Measurements from ENCODE around the gene OPN1MW3.
"Not testable (repeated sequence)": the region's sequence is repeated elsewhere in the genome, so short reads cannot be mapped to it uniquely, and the experiment has no call there.

OPN1MW3 gene

GRCh38 chrX:154248076-154248475, 9.3 kb upstream of the OPN1MW3 start:
- H2AFZ ChIP-seq (ENCODE audit: insufficient read depth, low read length, poor library complexity); H2BK120ac ChIP-seq (ENCODE audit: insufficient read depth, low read length, poor library complexity): not testable (repeated sequence)

GRCh38 chrX:154258711-154259110, 1.3 kb downstream of the OPN1MW3 start:
- H3K9me3 ChIP-seq (ENCODE audit: insufficient read depth, low read depth, low read length); H3K4me1 ChIP-seq (ENCODE audit: control insufficient read depth in 1 of 2, insufficient read depth in 2 of 2, low read length in 2 of 2); H3K27me3 ChIP-seq (ENCODE audit: insufficient read depth, low read length); H2AK5ac ChIP-seq (ENCODE audit: low read length); H3K23ac ChIP-seq (ENCODE audit: low read length); H3K18ac ChIP-seq (ENCODE audit: low read length); H3K27ac ChIP-seq (ENCODE audit: low read depth, low read length); H2BK5ac ChIP-seq (ENCODE audit: low read depth, low read length, poor library complexity); H3K79me1 ChIP-seq (ENCODE audit: low read length); H3K36me3 ChIP-seq (ENCODE audit: control insufficient read depth in 1 of 2, insufficient read depth in 2 of 2, low read length in 2 of 2); H3K4ac ChIP-seq (ENCODE audit: low read depth, low read length); H4K91ac ChIP-seq (ENCODE audit: low read depth, low read length); H3K9ac ChIP-seq (ENCODE audit: low read length); H4K8ac ChIP-seq (ENCODE audit: low read depth, low read length); H3K4me3 ChIP-seq (ENCODE audit: low read depth, low read length); H4K12ac ChIP-seq (ENCODE audit: low read depth, low read length); H3K14ac ChIP-seq (ENCODE audit: low read length); H2BK120ac ChIP-seq (ENCODE audit: insufficient read depth, low read length, poor library complexity); H3K4me2 ChIP-seq (ENCODE audit: low read length); H2AFZ ChIP-seq (ENCODE audit: insufficient read depth, low read length, poor library complexity); DNase-seq; H2BK12ac ChIP-seq (ENCODE audit: low read length); H3K79me2 ChIP-seq (ENCODE audit: control insufficient read depth, insufficient read depth, low read length, poor library complexity): not testable (repeated sequence)
- WGBS (ENCODE audit: extremely low coverage, insufficient coverage, insufficient read length), result no CpG with 5 or more reads among the region's 10 CpGs

More at GRCh38 chrX:154248076-154248475, 9.3 kb upstream of the OPN1MW3 start:
- H3K4me2 ChIP-seq (ENCODE audit: low read length); H2AK5ac ChIP-seq (ENCODE audit: low read length); H4K12ac ChIP-seq (ENCODE audit: low read depth, low read length); H3K9me3 ChIP-seq (ENCODE audit: insufficient read depth, low read depth, low read length); H3K79me1 ChIP-seq (ENCODE audit: low read length); H3K4me1 ChIP-seq (ENCODE audit: control insufficient read depth in 1 of 2, insufficient read depth in 2 of 2, low read length in 2 of 2); H3K23ac ChIP-seq (ENCODE audit: low read length); H2BK12ac ChIP-seq (ENCODE audit: low read length); H2BK5ac ChIP-seq (ENCODE audit: low read depth, low read length, poor library complexity); H3K79me2 ChIP-seq (ENCODE audit: control insufficient read depth, insufficient read depth, low read length, poor library complexity); H4K8ac ChIP-seq (ENCODE audit: low read depth, low read length); H3K27me3 ChIP-seq (ENCODE audit: insufficient read depth, low read length); H3K4me3 ChIP-seq (ENCODE audit: low read depth, low read length); H3K36me3 ChIP-seq (ENCODE audit: control insufficient read depth in 1 of 2, insufficient read depth in 2 of 2, low read length in 2 of 2); H3K9ac ChIP-seq (ENCODE audit: low read length); H3K18ac ChIP-seq (ENCODE audit: low read length); H3K14ac ChIP-seq (ENCODE audit: low read length); H3K4ac ChIP-seq (ENCODE audit: low read depth, low read length); H3K27ac ChIP-seq (ENCODE audit: low read depth, low read length); DNase-seq; H4K91ac ChIP-seq (ENCODE audit: low read depth, low read length): not testable (repeated sequence)
- no CpG with 5 or more reads among the region's 10 CpGs for WGBS (ENCODE audit: extremely low coverage, insufficient coverage, insufficient read length)

- H3K14ac ChIP-seq (ENCODE audit: low read length); H3K23ac ChIP-seq (ENCODE audit: low read length); H3K9ac ChIP-seq (ENCODE audit: low read length); H2BK12ac ChIP-seq (ENCODE audit: low read length); H3K27me3 ChIP-seq (ENCODE audit: insufficient read depth, low read length); H3K4me3 ChIP-seq (ENCODE audit: low read depth, low read length); H2AFZ ChIP-seq (ENCODE audit: insufficient read depth, low read length, poor library complexity); H3K79me1 ChIP-seq (ENCODE audit: low read length); H2AK5ac ChIP-seq (ENCODE audit: low read length); DNase-seq; H3K4me2 ChIP-seq (ENCODE audit: low read length); H3K79me2 ChIP-seq (ENCODE audit: control insufficient read depth, insufficient read depth, low read length, poor library complexity); H4K8ac ChIP-seq (ENCODE audit: low read depth, low read length); H3K18ac ChIP-seq (ENCODE audit: low read length); H4K91ac ChIP-seq (ENCODE audit: low read depth, low read length); H2BK5ac ChIP-seq (ENCODE audit: low read depth, low read length, poor library complexity); H3K4me1 ChIP-seq (ENCODE audit: control insufficient read depth in 1 of 2, insufficient read depth in 2 of 2, low read length in 2 of 2); H3K36me3 ChIP-seq (ENCODE audit: control insufficient read depth in 1 of 2, insufficient read depth in 2 of 2, low read length in 2 of 2); H4K12ac ChIP-seq (ENCODE audit: low read depth, low read length); H3K4ac ChIP-seq (ENCODE audit: low read depth, low read length); H3K9me3 ChIP-seq (ENCODE audit: insufficient read depth, low read depth, low read length); H2BK120ac ChIP-seq (ENCODE audit: insufficient read depth, low read length, poor library complexity); H3K27ac ChIP-seq (ENCODE audit: low read depth, low read length): not testable (repeated sequence)
- no CpG with 5 or more reads among the region's 6 CpGs for WGBS (ENCODE audit: extremely low coverage, insufficient coverage, insufficient read length)
These were observed 5.7 kb downstream of the OPN1MW3 start for GRCh38 chrX:154263072-154263471.

- H3K4ac ChIP-seq (ENCODE audit: low read depth, low read length); H2BK120ac ChIP-seq (ENCODE audit: insufficient read depth, low read length, poor library complexity); H3K9me3 ChIP-seq (ENCODE audit: insufficient read depth, low read depth, low read length); H3K23ac ChIP-seq (ENCODE audit: low read length); H2BK12ac ChIP-seq (ENCODE audit: low read length); H2AK5ac ChIP-seq (ENCODE audit: low read length); H3K27me3 ChIP-seq (ENCODE audit: insufficient read depth, low read length); H3K4me2 ChIP-seq (ENCODE audit: low read length); H4K8ac ChIP-seq (ENCODE audit: low read depth, low read length); H3K79me2 ChIP-seq (ENCODE audit: control insufficient read depth, insufficient read depth, low read length, poor library complexity); H3K9ac ChIP-seq (ENCODE audit: low read length); H3K14ac ChIP-seq (ENCODE audit: low read length); H4K91ac ChIP-seq (ENCODE audit: low read depth, low read length); H3K18ac ChIP-seq (ENCODE audit: low read length); H2BK5ac ChIP-seq (ENCODE audit: low read depth, low read length, poor library complexity); H3K4me1 ChIP-seq (ENCODE audit: control insufficient read depth in 1 of 2, insufficient read depth in 2 of 2, low read length in 2 of 2); DNase-seq; H4K12ac ChIP-seq (ENCODE audit: low read depth, low read length); H3K79me1 ChIP-seq (ENCODE audit: low read length); H2AFZ ChIP-seq (ENCODE audit: insufficient read depth, low read length, poor library complexity); H3K36me3 ChIP-seq (ENCODE audit: control insufficient read depth in 1 of 2, insufficient read depth in 2 of 2, low read length in 2 of 2); H3K4me3 ChIP-seq (ENCODE audit: low read depth, low read length); H3K27ac ChIP-seq (ENCODE audit: low read depth, low read length): not testable (repeated sequence)
- no CpG with 5 or more reads among the region's 3 CpGs for WGBS (ENCODE audit: extremely low coverage, insufficient coverage, insufficient read length)
These were observed 11.9 kb downstream of the OPN1MW3 start for GRCh38 chrX:154269245-154269644.

Measured in trophoblast cell (in vitro differentiated cells and primary cell).